Measurements from ENCODE around the gene MCRIP2. TPM values are rescaled to one million over a fixed set of nuclear protein-coding genes. Genes with fewer than 3 reads are reported as not detected.
"Not testable (repeated sequence)": the region's sequence is repeated elsewhere in the genome, so short reads cannot be mapped to it uniquely, and the experiment has no call there.

Gene MCRIP2
- total RNA-seq, 6 donors from 2014 or later, result 34.9 to 85.7 (median 53.3) TPM

DNA sequence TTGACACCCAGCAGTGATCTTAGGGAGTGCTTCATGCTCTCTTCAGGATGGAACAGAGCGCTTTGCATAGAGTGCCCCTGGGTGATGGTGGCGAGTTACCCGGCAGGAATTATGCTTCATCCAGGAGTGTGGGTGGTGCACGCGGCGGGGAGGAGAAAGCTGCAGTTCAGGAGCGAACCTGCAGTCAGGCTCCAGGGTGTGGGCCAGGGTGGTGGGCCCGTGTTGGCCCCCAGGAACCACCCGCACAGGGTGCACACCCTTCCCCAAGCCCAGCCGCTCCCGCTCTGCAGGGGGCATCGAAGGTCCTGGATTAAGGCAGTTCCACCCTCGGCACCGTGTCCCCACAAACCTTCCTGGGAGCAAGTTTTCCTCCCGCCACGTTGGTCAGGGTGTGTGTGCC is 47.8 kb upstream of the MCRIP2 start:
- H3K27ac ChIP-seq, result peak overlapping the region; percentile 85 to 91 (median 87)
- TF ChIP-seq POLR2A (IDR thresholded peaks at IDR 0.05), result no peak
- TF ChIP-seq CTCF (IDR thresholded peaks at IDR 0.05), result peak in 1 of 6 experiments; percentile 25
- no peak for TF ChIP-seq POLR2AphosphoS5 (IDR thresholded peaks at IDR 0.05)
- TF ChIP-seq EP300 (IDR thresholded peaks at IDR 0.05), result no peak
- 73 to 90% methylated on average over 2 to 15 of the region's 16 CpGs for WGBS, 2 donors
- no peaks in the 10 kb centered on the region for H3K27me3 ChIP-seq
- no peaks in the 10 kb centered on the region for H3K9me3 ChIP-seq
- H3K4me3 ChIP-seq, result no peak overlapping the region
- H3K36me3 ChIP-seq, result peaks cover 0 to 16% (median 8%) of the 10 kb centered on the region in 4 donors
- DNase-seq (no peak), ATAC-seq (ENCODE audit: low FRiP score in 2 of 2) (no peak)
- peaks cover 37 to 61% (median 58%) of the 10 kb centered on the region in 4 donors for H3K4me1 ChIP-seq

- Histone ChIP-seq H3K36me3 (peaks cover 4 to 25% (median 13%) of the 10 kb centered on the region in 4 donors), H3K27me3 (no peaks in the 10 kb centered on the region), H3K4me3 (no peak overlapping the region), H3K9me3 (no peaks in the 10 kb centered on the region), H3K4me1 (peaks cover 37 to 61% (median 58%) of the 10 kb centered on the region in 4 donors), H3K27ac (peak overlapping the region in 2 of 4 donors; percentile 26 to 91)
- ATAC-seq (ENCODE audit: low FRiP score in 2 of 2) (no peak), DNase-seq (no peak)
- WGBS, 2 donors, result 90 to 91% methylated on average over 10 to 14 of the region's 18 CpGs
- TF ChIP-seq CTCF (IDR thresholded peaks at IDR 0.05) (no peak), POLR2A (IDR thresholded peaks at IDR 0.05) (no peak), EP300 (IDR thresholded peaks at IDR 0.05) (no peak), POLR2AphosphoS5 (IDR thresholded peaks at IDR 0.05) (no peak)
Measured at GRCh38 chr16:595094-595528, 46.5 kb upstream of the MCRIP2 start.

GRCh38 chr16:595942-596735 is 45.5 kb upstream of the MCRIP2 start:
- Histone ChIP-seq H3K27ac (peak overlapping the region in 1 of 4 donors; percentile 11), H3K9me3 (no peaks in the 10 kb centered on the region), H3K4me1 (peaks cover 32 to 54% (median 51%) of the 10 kb centered on the region in 4 donors), H3K4me3 (no peak overlapping the region), H3K27me3 (no peaks in the 10 kb centered on the region), H3K36me3 (peaks cover 4 to 32% (median 17%) of the 10 kb centered on the region in 4 donors)
- DNase-seq (peak in 1 of 2 donors; percentile 70), ATAC-seq (ENCODE audit: low FRiP score in 2 of 2) (no peak)
- no peak for TF ChIP-seq POLR2A (IDR thresholded peaks at IDR 0.05)
- WGBS, 2 donors, result 81 to 89% methylated on average over 23 to 26 of the region's 34 CpGs

DNA sequence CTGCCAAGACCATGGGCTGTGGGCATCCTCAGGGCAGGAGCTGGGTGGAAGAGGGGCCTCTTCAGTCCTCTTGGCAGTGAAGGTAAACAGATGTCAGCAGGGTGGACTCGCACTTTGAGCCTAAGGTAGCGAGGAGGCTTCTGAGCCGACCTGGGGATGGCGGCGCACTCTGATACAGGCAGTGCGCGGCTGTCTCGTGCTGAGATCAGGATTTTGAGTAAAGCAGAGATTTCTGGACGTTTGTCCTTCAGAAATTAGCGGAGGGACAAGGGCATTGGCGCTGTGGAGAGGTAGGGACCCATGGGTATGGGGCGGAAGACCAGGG is 44.9 kb upstream of the MCRIP2 start:
- Histone ChIP-seq H3K27ac (no peak overlapping the region), H3K4me1 (peaks cover 31 to 50% (median 45%) of the 10 kb centered on the region in 4 donors), H3K27me3 (no peaks in the 10 kb centered on the region), H3K36me3 (peaks cover 4 to 32% (median 17%) of the 10 kb centered on the region in 4 donors), H3K9me3 (no peaks in the 10 kb centered on the region), H3K4me3 (no peak overlapping the region)
- ATAC-seq (ENCODE audit: low FRiP score in 2 of 2), result no peak
- TF ChIP-seq CTCF (IDR thresholded peaks at IDR 0.05) (no peak), EP300 (IDR thresholded peaks at IDR 0.05) (no peak), POLR2AphosphoS5 (IDR thresholded peaks at IDR 0.05) (no peak), POLR2A (IDR thresholded peaks at IDR 0.05) (no peak)
- 93% methylated on average over 12 of the region's 12 CpGs for WGBS, 2 donors
- DNase-seq, result no peak

DNA sequence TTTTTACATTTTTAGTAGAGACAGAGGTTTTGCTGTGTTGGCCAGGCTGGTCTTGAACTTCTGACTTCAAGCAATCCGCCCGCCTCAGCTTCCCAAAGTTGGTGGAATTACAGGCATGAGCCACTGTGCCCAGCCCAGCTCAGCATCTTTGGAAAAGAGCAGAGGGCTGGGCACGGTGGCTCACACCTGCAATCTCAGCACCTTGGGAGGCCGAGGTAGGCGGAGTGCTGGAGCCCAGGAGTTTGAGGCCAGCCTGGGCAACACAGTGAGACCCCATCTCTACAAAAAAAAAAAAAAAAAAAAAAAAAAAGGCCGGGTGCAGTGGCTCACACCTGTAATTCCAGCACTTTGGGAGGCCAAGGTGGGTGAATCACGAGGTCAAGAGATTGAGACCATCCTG is 44.0 kb upstream of the MCRIP2 start:
- H3K27me3 ChIP-seq; DNase-seq; H3K4me3 ChIP-seq; H3K9me3 ChIP-seq; ATAC-seq (ENCODE audit: low FRiP score in 2 of 2); H3K27ac ChIP-seq: not testable (repeated sequence)
- 97 to 100% methylated on average over 7 of the region's 7 CpGs for WGBS, 2 donors
- Histone ChIP-seq H3K4me1 (peaks cover 21 to 40% (median 35%) of the 10 kb centered on the region in 4 donors), H3K36me3 (peaks cover 4 to 32% (median 17%) of the 10 kb centered on the region in 4 donors)

All from upper lobe of left lung (tissue), 6 donors.